ENCODE data around the gene ELF2.
"Not testable (repeated sequence)": the region's sequence is repeated elsewhere in the genome, so short reads cannot be mapped to it uniquely, and the experiment has no call there.

The ELF2 gene

GRCh38 chr4:139184129-139184528, 7.1 kb upstream of the ELF2 start:
- DNase-seq, result no peak

- DNase-seq, result peak; percentile 92
Observed at GRCh38 chr4:139177869-139178619, 1.0 kb upstream of the ELF2 start.

- DNase-seq, result peak; percentile 56 to 70
Observed at GRCh38 chr4:139176302-139177048, 543 bp downstream of the ELF2 start.

- DNase-seq, result peak in 1 of 2 donors; percentile 1
Observed at GRCh38 chr4:139175646-139176301, 1.2 kb downstream of the ELF2 start.

GRCh38 chr4:139171876-139172691, 4.9 kb downstream of the ELF2 start:
- DNase-seq, result peak in 1 of 2 donors; percentile 6

- no peak for DNase-seq
Observed at GRCh38 chr4:139170932-139171331, 6.1 kb downstream of the ELF2 start.

GRCh38 chr4:139167774-139168444, 9.1 kb downstream of the ELF2 start:
- DNase-seq, result no peak

GRCh38 chr4:139164731-139165130, 12.3 kb downstream of the ELF2 start:
- no peak for DNase-seq

- DNase-seq, result no peak
Observed at GRCh38 chr4:139163806-139164206, 13.2 kb downstream of the ELF2 start.

- not testable (repeated sequence) for DNase-seq
Observed at GRCh38 chr4:139157977-139158376, 19.0 kb downstream of the ELF2 start.

DNA sequence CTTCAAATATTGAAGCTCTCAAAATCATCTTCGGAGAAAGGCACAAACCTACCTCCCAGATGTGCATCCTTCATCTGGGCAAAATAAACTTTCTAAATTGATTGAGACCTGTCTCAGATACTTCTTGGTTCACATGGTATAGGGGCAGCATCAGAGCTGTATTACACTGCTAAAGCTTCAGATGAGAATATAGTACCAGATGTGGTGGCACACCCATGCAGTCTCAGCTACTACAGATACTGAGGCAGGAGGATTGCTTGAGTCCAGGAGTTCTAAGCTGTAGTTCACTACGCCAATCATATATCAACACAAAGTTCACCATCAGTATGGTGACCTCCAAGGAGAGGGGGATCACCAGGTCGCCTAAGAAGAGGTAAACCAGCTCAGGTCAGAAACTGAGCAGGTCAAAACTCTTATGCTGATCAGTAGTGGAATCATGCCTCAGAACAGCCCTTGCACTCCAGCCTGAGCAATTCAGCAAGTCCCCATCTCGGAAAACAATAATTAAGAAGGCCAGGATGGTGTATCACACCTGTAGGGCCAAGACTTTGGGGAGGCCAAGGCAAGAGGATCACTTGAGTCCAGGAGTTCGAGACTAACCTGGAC, 22.0 kb downstream of the ELF2 start:
- no peak for DNase-seq

- DNase-seq, result no peak
Observed at GRCh38 chr4:139154538-139154937, 22.5 kb downstream of the ELF2 start.

DNA sequence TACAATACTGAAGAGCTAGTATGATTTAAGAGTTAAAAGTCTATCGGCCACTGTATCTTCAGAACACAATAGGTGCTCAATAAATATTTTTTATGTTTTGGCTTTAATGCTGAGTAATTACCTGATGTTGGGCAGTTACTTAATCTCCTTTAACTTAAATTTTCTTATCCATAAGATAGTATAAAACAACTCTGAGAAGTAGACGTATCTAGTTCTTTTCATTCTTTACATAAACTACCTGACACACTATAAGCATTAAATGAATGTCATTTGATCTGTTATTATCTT, 22.9 kb downstream of the ELF2 start:
- no peak for DNase-seq

- no peak for DNase-seq
Observed at GRCh38 chr4:139153411-139154133, 23.4 kb downstream of the ELF2 start.

- DNase-seq, result no peak
Observed at GRCh38 chr4:139152249-139152648, 24.8 kb downstream of the ELF2 start.

GRCh38 chr4:139146926-139147629, 29.9 kb downstream of the ELF2 start:
- no peak for DNase-seq

DNA sequence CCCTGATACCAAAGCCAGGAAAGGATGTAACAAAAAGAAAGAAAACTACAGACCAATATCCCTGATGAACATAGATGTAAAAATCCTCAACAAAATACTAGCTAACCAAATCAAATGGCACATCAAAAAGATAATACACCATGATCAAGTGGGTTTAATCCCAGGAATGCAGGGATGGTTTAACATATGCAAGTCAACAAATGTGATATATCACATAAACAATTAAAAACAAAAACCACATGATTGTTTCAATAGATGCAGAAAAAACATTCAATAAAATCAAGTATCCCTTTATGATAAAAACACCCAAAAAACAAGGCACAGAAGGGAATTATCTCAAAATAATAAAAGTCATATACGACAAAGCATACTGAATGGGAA, 31.5 kb downstream of the ELF2 start:
- DNase-seq, result no peak

- DNase-seq, result no peak
Observed at GRCh38 chr4:139144911-139145551, 32.0 kb downstream of the ELF2 start.

DNA sequence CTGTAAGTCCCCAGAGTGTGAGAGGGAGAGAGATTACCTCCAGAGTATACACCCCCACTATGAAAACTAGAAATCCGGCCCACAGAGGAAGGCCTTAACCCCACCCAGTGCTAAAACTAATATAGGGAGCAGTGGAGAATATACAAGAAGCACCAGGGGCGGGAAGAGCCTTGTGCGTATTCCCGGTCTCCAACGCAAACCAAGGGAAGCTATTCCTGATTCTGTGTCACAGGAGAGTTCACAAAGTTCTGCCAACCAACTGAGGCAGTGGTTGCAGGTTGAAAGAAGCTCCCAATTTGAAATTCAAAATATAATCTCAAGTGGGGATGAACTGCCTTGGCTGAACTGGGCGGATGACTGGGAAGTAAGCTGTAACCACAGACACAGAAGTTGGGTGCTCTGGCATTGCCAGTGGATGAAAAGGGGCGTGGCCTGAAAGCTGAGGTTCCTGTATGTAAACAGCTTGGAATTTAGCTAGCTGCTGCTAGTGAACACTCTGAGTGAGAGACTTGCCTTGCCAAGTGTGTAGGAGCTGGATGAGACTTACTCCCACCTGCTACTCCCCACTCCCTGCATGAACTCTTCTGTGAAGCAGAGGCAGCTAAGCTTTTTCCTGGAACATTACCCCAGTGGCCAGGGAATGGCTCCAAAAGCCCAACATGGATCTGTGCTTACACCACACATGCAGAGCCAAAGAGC, 32.7 kb downstream of the ELF2 start:
- no peak for DNase-seq

DNA sequence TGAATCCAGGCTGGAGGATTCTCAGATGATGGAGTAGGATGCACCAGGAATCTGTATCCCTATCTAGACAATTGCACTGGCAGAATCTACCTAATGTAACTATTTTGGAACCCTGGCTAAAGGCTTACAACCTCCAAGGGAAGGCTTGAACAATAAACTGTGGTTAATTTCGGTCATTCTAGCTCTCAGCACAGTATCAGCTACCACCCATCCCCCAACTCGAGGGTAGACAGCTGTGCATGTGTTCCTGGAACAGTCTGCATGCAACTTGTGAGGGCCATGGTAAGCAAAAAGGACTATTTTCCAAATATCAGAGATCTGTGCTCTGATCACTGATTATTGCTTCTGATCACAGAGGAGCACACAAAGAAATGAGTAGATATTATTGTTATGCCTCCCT, 34.0 kb downstream of the ELF2 start:
- no peak for DNase-seq
